Tibial nerve (tissue), 4 donors: ENCODE data around the gene TUSC2. TPM values are rescaled to one million over a fixed set of nuclear protein-coding genes. Genes with fewer than 3 reads are reported as not detected.
A peak's percentile ranks its signal among the peaks of the same experiment; 100 is the strongest.

Experiments
- DNase-seq, 2 donors: peaks; one replicate each; pipeline ENCODE4 v3.0.0-alpha.2; 2019; ENCODE audit warnings: low spot score in 2 of 2
- H3K27ac ChIP-seq, 4 donors: fragments of 200-600 bp; sonication (generic) in 3 of 4; one replicate each; pipeline ENCODE4 v1.5.1; 2017 to 2019; ENCODE audit warnings: mild to moderate bottlenecking in 1 of 4
- H3K27me3 ChIP-seq, 2 donors: fragments of 200-600 bp; sonication (generic) in 1 of 2; one replicate each; pipeline versions ENCODE4 v1.5.1 to v1.6.0; 2017 to 2019
- H3K36me3 ChIP-seq, 3 donors: fragments of 200-600 bp; sonication (generic); one replicate each; pipeline ENCODE4 v1.5.1; 2018 to 2019
- H3K4me1 ChIP-seq, 4 donors: fragments of 200-600 bp; sonication (generic) in 3 of 4; one replicate each; pipeline ENCODE4 v1.5.1; 2017 to 2019
- H3K4me3 ChIP-seq, 4 donors: fragments of 200-600 bp; sonication (generic) in 3 of 4; one replicate each; pipeline ENCODE4 v1.5.1; 2017 to 2019; ENCODE audit warnings: mild to moderate bottlenecking in 1 of 4, moderate library complexity in 1 of 4
- H3K9me3 ChIP-seq, 4 donors: fragments of 200-600 bp; sonication (generic) in 3 of 4; one replicate each; pipeline ENCODE4 v1.5.1; 2017 to 2019
- EP300 ChIP-seq, 2 donors: sonication (generic); formaldehyde crosslinking; IDR thresholded peaks; one replicate each; pipeline ENCODE4 v1.6.1; 2017; ENCODE audit warnings: antibody characterized with exemption in 2 of 2, mild to moderate bottlenecking in 1 of 2
- POLR2A ChIP-seq, 2 donors: fragments of 450-650 bp; IDR thresholded peaks; one replicate each; pipeline ENCODE4 v1.6.1; 2017; ENCODE audit warnings: antibody characterized with exemption in 2 of 2, mild to moderate bottlenecking in 2 of 2, moderate library complexity in 2 of 2
- WGBS, 2 donors: methylation state at CpG; one replicate each; pipeline ENCODE4 v1.1.5; 2018; 5-methylcytosine and 5-hydroxymethylcytosine counted together
- total RNA-seq, 4 donors: library from RNA; depleted of rRNA; stranded (reverse); fragments of >200 nt; gene quantifications; one replicate each; pipeline ENCODE4 v1.1.0, GENCODE V29; 2016
- TF ChIP-seq, protein P1 (sequence below), 5 experiments: fragments of 200-600 bp in 3 of 5; fragments of 450-650 bp in 2 of 5; sonication (generic) in 3 of 5; IDR thresholded peaks; one replicate each; pipeline ENCODE4 v1.5.1; 2016 to 2019; ENCODE audit warnings: antibody characterized with exemption in 5 of 5, mild to moderate bottlenecking in 3 of 5, moderate library complexity in 2 of 5

TUSC2 gene
- total RNA-seq, 4 donors from 2014 or later = 19.0 to 31.9 (median 20.8) TPM

DNA sequence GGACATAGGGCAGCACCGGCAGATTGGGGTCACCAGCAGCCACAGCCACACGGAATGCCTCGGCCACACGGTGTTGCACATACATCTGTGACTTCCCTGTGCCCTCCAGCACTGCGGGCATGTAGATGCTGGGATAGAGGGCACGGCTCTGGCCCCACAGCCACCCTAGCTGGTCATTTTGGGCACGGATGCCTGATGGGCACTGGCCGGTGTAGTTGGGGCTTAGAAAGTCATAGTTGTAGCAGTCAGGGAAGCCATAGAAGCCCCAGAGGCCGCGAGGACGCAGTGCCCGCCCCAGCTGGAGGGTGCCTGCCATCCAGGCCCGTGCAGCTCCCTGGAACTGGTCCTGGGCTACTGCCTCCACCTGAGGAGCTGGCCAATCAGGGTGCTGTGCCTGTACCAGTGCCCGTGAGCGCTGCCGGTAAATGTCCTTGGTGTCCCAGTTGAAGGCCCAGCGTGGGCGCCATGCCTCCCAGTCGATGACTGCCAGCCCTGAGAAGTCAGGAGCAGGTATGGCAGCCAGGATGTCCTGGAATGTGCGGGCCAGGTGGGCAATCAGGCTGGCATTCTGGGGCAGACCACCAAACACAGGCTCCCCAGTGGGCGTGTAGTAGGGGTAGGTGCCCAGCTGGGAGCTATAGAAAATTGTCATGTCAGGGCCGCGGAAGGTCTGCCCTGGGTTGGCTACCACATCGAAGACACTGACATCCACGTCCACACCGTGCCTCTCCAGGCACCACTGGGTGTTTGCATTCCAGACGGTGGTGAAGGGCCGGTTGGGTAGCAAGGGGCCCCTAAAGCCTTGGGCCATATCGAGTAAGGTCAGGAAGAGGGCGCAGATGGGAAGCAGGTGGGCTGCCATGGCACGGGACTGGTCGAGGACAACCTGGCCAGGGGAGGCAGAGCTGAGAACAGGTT is 25.7 kb downstream of the TUSC2 start:
- peaks cover 0 to 4% (median 0%) of the 10 kb centered on the region in 3 donors for H3K36me3 ChIP-seq
- 82 to 84% methylated on average over 21 to 24 of the region's 32 CpGs for WGBS, 2 donors
- TF ChIP-seq, protein P1, sequence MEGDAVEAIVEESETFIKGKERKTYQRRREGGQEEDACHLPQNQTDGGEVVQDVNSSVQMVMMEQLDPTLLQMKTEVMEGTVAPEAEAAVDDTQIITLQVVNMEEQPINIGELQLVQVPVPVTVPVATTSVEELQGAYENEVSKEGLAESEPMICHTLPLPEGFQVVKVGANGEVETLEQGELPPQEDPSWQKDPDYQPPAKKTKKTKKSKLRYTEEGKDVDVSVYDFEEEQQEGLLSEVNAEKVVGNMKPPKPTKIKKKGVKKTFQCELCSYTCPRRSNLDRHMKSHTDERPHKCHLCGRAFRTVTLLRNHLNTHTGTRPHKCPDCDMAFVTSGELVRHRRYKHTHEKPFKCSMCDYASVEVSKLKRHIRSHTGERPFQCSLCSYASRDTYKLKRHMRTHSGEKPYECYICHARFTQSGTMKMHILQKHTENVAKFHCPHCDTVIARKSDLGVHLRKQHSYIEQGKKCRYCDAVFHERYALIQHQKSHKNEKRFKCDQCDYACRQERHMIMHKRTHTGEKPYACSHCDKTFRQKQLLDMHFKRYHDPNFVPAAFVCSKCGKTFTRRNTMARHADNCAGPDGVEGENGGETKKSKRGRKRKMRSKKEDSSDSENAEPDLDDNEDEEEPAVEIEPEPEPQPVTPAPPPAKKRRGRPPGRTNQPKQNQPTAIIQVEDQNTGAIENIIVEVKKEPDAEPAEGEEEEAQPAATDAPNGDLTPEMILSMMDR (IDR thresholded peaks at IDR 0.05) = no peak
- TF ChIP-seq POLR2A (IDR thresholded peaks at IDR 0.05) (no peak), EP300 (IDR thresholded peaks at IDR 0.05) (no peak)
- peaks cover 0 to 59% (median 40%) of the 10 kb centered on the region in 4 donors for H3K4me1 ChIP-seq
- DNase-seq = no peak
- H3K9me3 ChIP-seq = no peaks in the 10 kb centered on the region
- H3K4me3 ChIP-seq = peak overlapping the region in 2 of 4 donors; percentile 20 to 44
- H3K27me3 ChIP-seq = no peaks in the 10 kb centered on the region
- peak overlapping the region; percentile 45 to 89 (median 75) for H3K27ac ChIP-seq

DNA sequence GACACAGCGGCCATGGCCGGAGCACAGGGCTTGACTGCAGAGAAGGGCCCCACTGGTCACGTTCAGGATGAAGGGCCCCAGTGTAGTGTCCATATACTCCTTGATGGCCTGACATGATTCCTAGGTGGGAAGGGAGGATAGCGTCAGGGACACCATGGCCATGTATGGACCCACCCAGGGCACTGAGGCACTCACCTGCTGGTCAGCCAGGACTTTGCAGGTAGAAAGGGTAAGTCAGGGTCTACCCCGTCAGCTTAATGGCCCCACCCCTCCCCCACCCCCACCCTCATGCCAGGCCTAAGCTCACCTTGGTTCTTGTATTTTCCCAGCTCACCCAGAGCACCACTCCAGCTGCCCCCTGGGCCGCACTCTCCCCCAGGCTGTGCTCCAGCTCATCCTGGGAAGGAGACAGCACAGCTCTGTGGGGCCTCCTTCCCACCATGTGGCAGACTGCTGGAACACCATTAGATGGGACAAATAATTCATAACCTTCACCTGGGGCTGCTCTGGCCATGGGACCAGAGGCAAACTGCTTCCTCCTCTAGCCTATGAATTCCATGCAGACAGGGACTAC is 27.3 kb downstream of the TUSC2 start:
- no peak for DNase-seq
- TF ChIP-seq EP300 (IDR thresholded peaks at IDR 0.05) = no peak
- TF ChIP-seq, protein P1 (IDR thresholded peaks at IDR 0.05) = no peak
- no peak for TF ChIP-seq POLR2A (IDR thresholded peaks at IDR 0.05)
- whole genome bisulfite sequencing, 2 donors = 61 to 64% methylated on average over 5 to 6 of the region's 6 CpGs
- Histone ChIP-seq H3K27me3 (no peaks in the 10 kb centered on the region), H3K27ac (peak overlapping the region; percentile 75 to 97 (median 91)), H3K9me3 (no peaks in the 10 kb centered on the region), H3K4me3 (peak overlapping the region in 1 of 4 donors; percentile 82), H3K36me3 (peaks cover 0 to 16% (median 0%) of the 10 kb centered on the region in 3 donors), H3K4me1 (peaks cover 0 to 59% (median 40%) of the 10 kb centered on the region in 4 donors)

DNA sequence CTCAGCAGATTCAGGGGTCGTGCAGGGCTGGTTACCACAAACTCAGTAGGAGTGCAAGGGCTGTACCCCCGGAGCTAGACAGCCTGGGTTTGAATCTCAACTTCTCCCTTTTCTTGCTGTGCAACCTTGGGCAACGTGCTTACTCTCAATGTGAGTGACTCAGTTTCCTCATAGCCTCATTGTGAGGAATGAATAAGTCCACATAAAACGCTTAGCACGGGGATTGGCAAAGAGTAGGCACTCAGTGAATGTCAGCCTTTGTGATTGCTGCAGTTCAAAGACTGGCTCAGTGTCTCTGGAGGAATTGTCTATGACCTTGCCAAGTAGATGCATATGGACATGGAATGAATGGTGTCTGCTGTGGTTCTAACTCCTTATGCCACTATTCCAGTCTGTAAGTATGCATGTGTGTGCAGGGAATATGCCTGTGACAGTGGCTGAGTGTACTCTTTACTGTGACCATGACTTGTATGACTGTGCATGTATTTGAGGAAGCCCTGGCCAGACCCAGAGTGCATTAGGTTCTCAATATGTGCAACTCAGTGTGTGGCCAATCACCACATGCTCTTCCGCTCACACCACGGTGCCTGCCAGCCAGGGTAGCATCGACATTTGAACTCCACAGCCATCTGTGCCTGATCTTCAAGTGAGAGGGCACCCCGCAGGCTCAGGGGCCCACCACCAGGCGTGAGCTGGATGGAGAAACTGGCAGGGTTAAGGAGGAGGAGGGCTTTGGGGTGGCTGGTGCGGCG is 27.9 kb downstream of the TUSC2 start:
- Histone ChIP-seq H3K36me3 (peaks cover 0 to 16% (median 0%) of the 10 kb centered on the region in 3 donors), H3K4me3 (peak overlapping the region; percentile 42 to 82 (median 74)), H3K27ac (peak overlapping the region; percentile 75 to 97 (median 91)), H3K4me1 (peaks cover 0 to 59% (median 40%) of the 10 kb centered on the region in 4 donors), H3K9me3 (no peaks in the 10 kb centered on the region), H3K27me3 (no peaks in the 10 kb centered on the region)
- WGBS, 2 donors = 19 to 35% methylated on average over 12 of the region's 12 CpGs
- no peak for DNase-seq
- TF ChIP-seq EP300 (IDR thresholded peaks at IDR 0.05) = no peak
- TF ChIP-seq, protein P1 (IDR thresholded peaks at IDR 0.05) = peak in 1 of 5 experiments; percentile 24

DNA sequence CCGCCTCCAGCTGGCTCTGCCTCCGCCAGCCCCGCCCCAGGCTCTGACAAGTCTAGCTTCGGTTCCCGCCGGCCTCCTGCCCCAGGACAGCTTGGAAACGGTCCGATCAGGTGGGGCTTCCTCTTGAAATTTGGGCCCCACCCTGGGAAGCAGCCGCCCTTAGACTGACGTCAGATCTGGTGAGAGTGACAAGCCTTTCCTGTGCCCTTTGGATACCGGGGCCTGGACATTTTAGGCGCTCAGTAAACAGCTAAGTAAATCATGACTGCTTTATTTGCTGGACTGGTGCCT is 28.4 kb downstream of the TUSC2 start:
- peak overlapping the region; percentile 42 to 82 (median 74) for H3K4me3 ChIP-seq
- peaks cover 0 to 59% (median 40%) of the 10 kb centered on the region in 4 donors for H3K4me1 ChIP-seq
- WGBS, 2 donors = 0 to 1% methylated on average over 11 to 12 of the region's 12 CpGs
- H3K9me3 ChIP-seq = no peaks in the 10 kb centered on the region
- no peak for DNase-seq
- peaks cover 0 to 16% (median 0%) of the 10 kb centered on the region in 3 donors for H3K36me3 ChIP-seq
- H3K27me3 ChIP-seq = no peaks in the 10 kb centered on the region
- H3K27ac ChIP-seq = peak overlapping the region; percentile 75 to 97 (median 91)
- TF ChIP-seq POLR2A (IDR thresholded peaks at IDR 0.05) (no peak), EP300 (IDR thresholded peaks at IDR 0.05) (no peak)
- TF ChIP-seq, protein P1 (IDR thresholded peaks at IDR 0.05) = no peak
